ENCODE measurements around the gene NRK.

DNA sequence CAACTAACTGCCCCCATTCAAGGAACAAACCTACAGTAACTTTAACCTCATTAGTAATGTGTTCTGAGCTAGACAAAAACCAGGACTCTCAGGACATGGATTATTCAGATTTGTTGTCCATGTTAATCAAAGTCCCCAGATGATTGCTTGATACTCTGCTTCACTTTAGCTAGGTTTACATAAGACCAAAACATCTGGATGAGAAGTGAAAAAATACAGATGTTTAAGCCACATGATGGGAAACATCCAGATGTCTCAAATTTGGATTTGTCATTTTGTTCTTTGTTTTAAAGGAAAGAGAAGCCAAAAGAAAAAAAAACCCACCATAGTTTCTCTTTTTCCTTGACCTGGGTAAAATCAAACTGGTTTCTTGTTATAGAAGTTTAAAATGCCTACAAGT is 48.5 kb upstream of the NRK start:
- TF ChIP-seq, protein P1, sequence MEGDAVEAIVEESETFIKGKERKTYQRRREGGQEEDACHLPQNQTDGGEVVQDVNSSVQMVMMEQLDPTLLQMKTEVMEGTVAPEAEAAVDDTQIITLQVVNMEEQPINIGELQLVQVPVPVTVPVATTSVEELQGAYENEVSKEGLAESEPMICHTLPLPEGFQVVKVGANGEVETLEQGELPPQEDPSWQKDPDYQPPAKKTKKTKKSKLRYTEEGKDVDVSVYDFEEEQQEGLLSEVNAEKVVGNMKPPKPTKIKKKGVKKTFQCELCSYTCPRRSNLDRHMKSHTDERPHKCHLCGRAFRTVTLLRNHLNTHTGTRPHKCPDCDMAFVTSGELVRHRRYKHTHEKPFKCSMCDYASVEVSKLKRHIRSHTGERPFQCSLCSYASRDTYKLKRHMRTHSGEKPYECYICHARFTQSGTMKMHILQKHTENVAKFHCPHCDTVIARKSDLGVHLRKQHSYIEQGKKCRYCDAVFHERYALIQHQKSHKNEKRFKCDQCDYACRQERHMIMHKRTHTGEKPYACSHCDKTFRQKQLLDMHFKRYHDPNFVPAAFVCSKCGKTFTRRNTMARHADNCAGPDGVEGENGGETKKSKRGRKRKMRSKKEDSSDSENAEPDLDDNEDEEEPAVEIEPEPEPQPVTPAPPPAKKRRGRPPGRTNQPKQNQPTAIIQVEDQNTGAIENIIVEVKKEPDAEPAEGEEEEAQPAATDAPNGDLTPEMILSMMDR (conservative IDR thresholded peaks at IDR 0.05; ENCODE audit: low read depth, low read length), result no peak
- TF ChIP-seq SMC3 (IDR thresholded peaks at IDR 0.05; ENCODE audit: low read depth, low read length) (no peak), NFE2L2 (IDR thresholded peaks at IDR 0.05; ENCODE audit: low read depth, low read length) (no peak), POLR2A (IDR thresholded peaks at IDR 0.05; ENCODE audit: low read depth, low read length) (no peak), RFX5 (IDR thresholded peaks at IDR 0.05; ENCODE audit: low read depth, low read length) (no peak), CEBPB (IDR thresholded peaks at IDR 0.05; ENCODE audit: low read depth, low read length) (no peak), RAD21 (IDR thresholded peaks at IDR 0.05; ENCODE audit: low read length) (no peak), RCOR1 (IDR thresholded peaks at IDR 0.05; ENCODE audit: insufficient replicate concordance, low read length) (no peak), MAZ (IDR thresholded peaks at IDR 0.05; ENCODE audit: borderline replicate concordance, low read depth, low read length) (no peak), MXI1 (IDR thresholded peaks at IDR 0.05; ENCODE audit: borderline replicate concordance, low read depth, low read length) (no peak), CHD1 (IDR thresholded peaks at IDR 0.05; ENCODE audit: low read depth, low read length) (no peak), MAFK (IDR thresholded peaks at IDR 0.05; ENCODE audit: low read depth, low read length) (no peak)
- TF ChIP-seq, protein P2, sequence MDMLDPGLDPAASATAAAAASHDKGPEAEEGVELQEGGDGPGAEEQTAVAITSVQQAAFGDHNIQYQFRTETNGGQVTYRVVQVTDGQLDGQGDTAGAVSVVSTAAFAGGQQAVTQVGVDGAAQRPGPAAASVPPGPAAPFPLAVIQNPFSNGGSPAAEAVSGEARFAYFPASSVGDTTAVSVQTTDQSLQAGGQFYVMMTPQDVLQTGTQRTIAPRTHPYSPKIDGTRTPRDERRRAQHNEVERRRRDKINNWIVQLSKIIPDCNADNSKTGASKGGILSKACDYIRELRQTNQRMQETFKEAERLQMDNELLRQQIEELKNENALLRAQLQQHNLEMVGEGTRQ (IDR thresholded peaks at IDR 0.05; ENCODE audit: low read depth, low read length), result no peak
- TF ChIP-seq, protein P3, sequence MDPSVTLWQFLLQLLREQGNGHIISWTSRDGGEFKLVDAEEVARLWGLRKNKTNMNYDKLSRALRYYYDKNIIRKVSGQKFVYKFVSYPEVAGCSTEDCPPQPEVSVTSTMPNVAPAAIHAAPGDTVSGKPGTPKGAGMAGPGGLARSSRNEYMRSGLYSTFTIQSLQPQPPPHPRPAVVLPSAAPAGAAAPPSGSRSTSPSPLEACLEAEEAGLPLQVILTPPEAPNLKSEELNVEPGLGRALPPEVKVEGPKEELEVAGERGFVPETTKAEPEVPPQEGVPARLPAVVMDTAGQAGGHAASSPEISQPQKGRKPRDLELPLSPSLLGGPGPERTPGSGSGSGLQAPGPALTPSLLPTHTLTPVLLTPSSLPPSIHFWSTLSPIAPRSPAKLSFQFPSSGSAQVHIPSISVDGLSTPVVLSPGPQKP (IDR thresholded peaks at IDR 0.05; ENCODE audit: borderline replicate concordance, low read depth, low read length), result no peak
